Tibial nerve (tissue), 4 donors: Measurements from ENCODE around the gene CLNK.

Source experiments
- CTCF ChIP-seq, 5 experiments: fragments of 200-600 bp in 3 of 5; fragments of 450-650 bp in 2 of 5; sonication (generic) in 3 of 5; IDR thresholded peaks; one replicate each; pipeline ENCODE4 v1.5.1; 2016 to 2019; ENCODE audit warnings: antibody characterized with exemption in 5 of 5, mild to moderate bottlenecking in 3 of 5, moderate library complexity in 2 of 5
- EP300 ChIP-seq, 2 donors: sonication (generic); formaldehyde crosslinking; IDR thresholded peaks; one replicate each; pipeline ENCODE4 v1.6.1; 2017; ENCODE audit warnings: antibody characterized with exemption in 2 of 2, mild to moderate bottlenecking in 1 of 2
- POLR2A ChIP-seq, 2 donors: fragments of 450-650 bp; IDR thresholded peaks; one replicate each; pipeline ENCODE4 v1.6.1; 2017; ENCODE audit warnings: antibody characterized with exemption in 2 of 2, mild to moderate bottlenecking in 2 of 2, moderate library complexity in 2 of 2

DNA sequence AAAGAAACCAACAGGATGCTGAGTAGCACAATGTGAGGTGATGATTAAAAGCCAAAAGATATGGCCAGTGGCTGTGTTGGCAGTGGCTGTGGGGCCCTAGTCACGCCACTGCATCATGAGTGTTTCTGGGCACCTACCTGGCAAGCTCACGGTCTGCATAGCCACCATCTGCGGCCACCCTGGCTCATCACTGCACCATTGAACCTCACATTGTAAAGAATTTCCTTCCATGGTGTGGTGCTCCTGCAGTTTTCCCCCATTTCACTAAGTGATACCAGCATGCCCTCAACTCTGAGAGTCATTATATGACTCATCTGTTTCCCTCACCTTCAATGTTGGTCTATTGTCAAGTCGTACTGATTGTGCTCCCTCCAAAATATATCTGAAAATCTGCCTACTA, 45.5 kb upstream of the CLNK start:
- TF ChIP-seq CTCF (IDR thresholded peaks at IDR 0.05) (no peak), POLR2A (IDR thresholded peaks at IDR 0.05) (no peak), EP300 (IDR thresholded peaks at IDR 0.05) (no peak)
